GM19455 (cell line): ENCODE results near the gene RIPOR3.
"Not testable (repeated sequence)": the region's sequence is repeated elsewhere in the genome, so short reads cannot be mapped to it uniquely, and the experiment has no call there.

Experiments
- ATAC-seq: cut with Tn5 transposase; IDR thresholded peaks from one replicate; pipeline ENCODE4 v1.9.1; 2021; ENCODE audit not compliant: unreplicated experiment

Gene RIPOR3

GRCh38 chr20:50635014-50635557 lies 56.3 kb downstream of the RIPOR3 start:
- ATAC-seq: no peak

- no peak for ATAC-seq
Observed at GRCh38 chr20:50634191-50634590, 57.2 kb downstream of the RIPOR3 start.

- no peak for ATAC-seq
Observed at GRCh38 chr20:50633361-50633760, 58.0 kb downstream of the RIPOR3 start.

GRCh38 chr20:50632701-50633100 lies 58.6 kb downstream of the RIPOR3 start:
- ATAC-seq: no peak

GRCh38 chr20:50632236-50632635 lies 59.1 kb downstream of the RIPOR3 start:
- ATAC-seq: no peak

- no peak for ATAC-seq
Observed at GRCh38 chr20:50630578-50631263, 60.6 kb downstream of the RIPOR3 start.

GRCh38 chr20:50629670-50630045 lies 61.7 kb downstream of the RIPOR3 start:
- ATAC-seq: no peak

- no peak for ATAC-seq
Observed at GRCh38 chr20:50628853-50629669, 62.3 kb downstream of the RIPOR3 start.

- ATAC-seq: no peak
Observed at GRCh38 chr20:50628332-50628731, 63.0 kb downstream of the RIPOR3 start.

- ATAC-seq: no peak
Observed at GRCh38 chr20:50627747-50628146, 63.6 kb downstream of the RIPOR3 start.

- no peak for ATAC-seq
Observed at GRCh38 chr20:50625986-50626677, 65.2 kb downstream of the RIPOR3 start.

GRCh38 chr20:50624351-50625016 lies 66.9 kb downstream of the RIPOR3 start:
- no peak for ATAC-seq

GRCh38 chr20:50621068-50621665 lies 70.2 kb downstream of the RIPOR3 start:
- ATAC-seq: no peak

GRCh38 chr20:50620459-50620858 lies 70.9 kb downstream of the RIPOR3 start:
- ATAC-seq: not testable (repeated sequence)

- ATAC-seq: no peak
Observed at GRCh38 chr20:50618537-50618936, 72.8 kb downstream of the RIPOR3 start.

GRCh38 chr20:50617022-50617421 lies 74.3 kb downstream of the RIPOR3 start:
- no peak for ATAC-seq

GRCh38 chr20:50615407-50615806 lies 75.9 kb downstream of the RIPOR3 start:
- ATAC-seq: no peak

GRCh38 chr20:50613438-50614169 lies 77.7 kb downstream of the RIPOR3 start:
- no peak for ATAC-seq

- no peak for ATAC-seq
Observed at GRCh38 chr20:50611128-50611810, 80.1 kb downstream of the RIPOR3 start.
